ENCODE measurements around the gene KLHDC7B. TPM values are rescaled to one million over a fixed set of nuclear protein-coding genes. Genes with fewer than 3 reads are reported as not detected.

Gene KLHDC7B
- total RNA-seq, 1 experiment from 2014 or later = 1.6 TPM

GRCh38 chr22:50585781-50586180, 40.1 kb downstream of the KLHDC7B start:
- Mint-ChIP-seq H3K36me3 (ENCODE audit: insufficient read depth, unreplicated experiment) (peaks cover 49% of the 10 kb centered on the region), H3K27me3 (ENCODE audit: unreplicated experiment) (no peaks in the 10 kb centered on the region), H3K4me3 (ENCODE audit: low read depth, unreplicated experiment) (no peak overlapping the region), H3K9me3 (ENCODE audit: low read depth, unreplicated experiment) (no peaks in the 10 kb centered on the region), H3K27ac (ENCODE audit: unreplicated experiment) (no peak overlapping the region), H3K4me1 (ENCODE audit: low read depth, unreplicated experiment) (no peaks in the 10 kb centered on the region)
- no peak for TF ChIP-seq CTCF (IDR thresholded peaks at IDR 0.05; ENCODE audit: unreplicated experiment)
- DNase-seq = no peak
- BruUV-seq (replicated peaks) = no TSS peak
- intact Hi-C loops (cut with micrococcal nuclease; ENCODE audit: unreplicated experiment) = no loop called here
- CTCF ChIA-PET = no interaction called here

- H3K36me3 Mint-ChIP-seq (ENCODE audit: insufficient read depth, unreplicated experiment) = peaks cover 44% of the 10 kb centered on the region
- DNase-seq = no peak
- no peak overlapping the region for H3K27ac Mint-ChIP-seq (ENCODE audit: unreplicated experiment)
- TF ChIP-seq CTCF (IDR thresholded peaks at IDR 0.05; ENCODE audit: unreplicated experiment) = no peak
- no TSS peak for BruUV-seq (replicated peaks)
- no peaks in the 10 kb centered on the region for H3K27me3 Mint-ChIP-seq (ENCODE audit: unreplicated experiment)
- CTCF ChIA-PET = no interaction called here
- H3K4me3 Mint-ChIP-seq (ENCODE audit: low read depth, unreplicated experiment) = no peak overlapping the region
- H3K9me3 Mint-ChIP-seq (ENCODE audit: low read depth, unreplicated experiment) = no peaks in the 10 kb centered on the region
- H3K4me1 Mint-ChIP-seq (ENCODE audit: low read depth, unreplicated experiment) = no peaks in the 10 kb centered on the region
- intact Hi-C loops (cut with micrococcal nuclease; ENCODE audit: unreplicated experiment) = no loop called here
Measured at GRCh38 chr22:50586416-50586815, 40.7 kb downstream of the KLHDC7B start.

- CTCF ChIA-PET = no interaction called here
- Mint-ChIP-seq H3K36me3 (ENCODE audit: insufficient read depth, unreplicated experiment) (peaks cover 35% of the 10 kb centered on the region), H3K4me3 (ENCODE audit: low read depth, unreplicated experiment) (no peak overlapping the region), H3K9me3 (ENCODE audit: low read depth, unreplicated experiment) (no peaks in the 10 kb centered on the region), H3K27ac (ENCODE audit: unreplicated experiment) (no peak overlapping the region), H3K4me1 (ENCODE audit: low read depth, unreplicated experiment) (no peaks in the 10 kb centered on the region), H3K27me3 (ENCODE audit: unreplicated experiment) (no peaks in the 10 kb centered on the region)
- no peak for TF ChIP-seq CTCF (IDR thresholded peaks at IDR 0.05; ENCODE audit: unreplicated experiment)
- intact Hi-C loops (cut with micrococcal nuclease; ENCODE audit: unreplicated experiment) = no loop called here
- DNase-seq = no peak
- BruUV-seq (replicated peaks) = no TSS peak
Measured at GRCh38 chr22:50587407-50587806, 41.7 kb downstream of the KLHDC7B start.

GRCh38 chr22:50595189-50595588, 49.5 kb downstream of the KLHDC7B start:
- no peak for TF ChIP-seq CTCF (IDR thresholded peaks at IDR 0.05; ENCODE audit: unreplicated experiment)
- peaks cover 4% of the 10 kb centered on the region for H3K36me3 Mint-ChIP-seq (ENCODE audit: insufficient read depth, unreplicated experiment)
- no peaks in the 10 kb centered on the region for H3K4me1 Mint-ChIP-seq (ENCODE audit: low read depth, unreplicated experiment)
- BruUV-seq (replicated peaks) = no TSS peak
- CTCF ChIA-PET = no interaction called here
- peaks cover 11% of the 10 kb centered on the region for H3K27me3 Mint-ChIP-seq (ENCODE audit: unreplicated experiment)
- no peak for DNase-seq
- intact Hi-C loops (cut with micrococcal nuclease; ENCODE audit: unreplicated experiment) = no loop called here
- no peaks in the 10 kb centered on the region for H3K9me3 Mint-ChIP-seq (ENCODE audit: low read depth, unreplicated experiment)
- no peak overlapping the region for H3K4me3 Mint-ChIP-seq (ENCODE audit: low read depth, unreplicated experiment)
- no peak overlapping the region for H3K27ac Mint-ChIP-seq (ENCODE audit: unreplicated experiment)
